ENCODE measurements around the gene SSTR1. TPM values are rescaled to one million over a fixed set of nuclear protein-coding genes. Genes with fewer than 3 reads are reported as not detected.

Gene SSTR1
- total and polyA plus RNA-seq, 2 of the 13 experiments (the other 11 are each of a cell fraction or from before 2014, with no cell fraction given) = 0.04 TPM

DNA sequence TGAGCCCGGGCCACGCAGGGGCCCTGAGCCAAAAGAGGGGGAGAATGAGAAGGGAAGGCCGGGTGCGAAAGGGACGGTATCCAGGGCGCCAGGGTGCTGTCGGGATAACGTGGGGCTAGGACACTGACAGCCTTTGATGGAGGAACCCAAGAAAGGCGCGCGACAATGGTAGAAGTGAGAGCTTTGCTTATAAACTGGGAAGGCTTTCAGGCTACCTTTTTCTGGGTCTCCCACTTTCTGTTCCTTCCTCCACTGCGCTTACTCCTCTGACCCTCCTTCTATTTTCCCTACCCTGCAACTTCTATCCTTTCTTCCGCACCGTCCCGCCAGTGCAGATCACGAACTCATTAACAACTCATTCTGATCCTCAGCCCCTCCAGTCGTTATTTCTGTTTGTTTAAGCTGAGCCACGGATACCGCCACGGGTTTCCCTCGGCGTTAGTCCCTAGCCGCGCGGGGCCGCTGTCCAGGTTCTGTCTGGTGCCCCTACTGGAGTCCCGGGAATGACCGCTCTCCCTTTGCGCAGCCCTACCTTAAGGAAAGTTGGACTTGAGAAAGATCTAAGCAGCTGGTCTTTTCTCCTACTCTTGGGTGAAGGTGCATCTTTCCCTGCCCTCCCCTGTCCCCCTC, 3.0 kb downstream of the SSTR1 start:
- no peak overlapping the region for H3K9ac ChIP-seq (ENCODE audit: insufficient read depth, low read depth, low read length)
- TF ChIP-seq TEAD2 (CRISPR knock-in tag; IDR thresholded peaks at IDR 0.05) = no peak
- no peak for TF ChIP-seq ZNF207 (IDR thresholded peaks at IDR 0.05; ENCODE audit: borderline replicate concordance)
- TF ChIP-seq RELA (CRISPR knock-in tag; IDR thresholded peaks at IDR 0.05) = no peak
- TF ChIP-seq ZBTB34 (CRISPR knock-in tag; IDR thresholded peaks at IDR 0.05) = no peak
- TF ChIP-seq, protein P1, sequence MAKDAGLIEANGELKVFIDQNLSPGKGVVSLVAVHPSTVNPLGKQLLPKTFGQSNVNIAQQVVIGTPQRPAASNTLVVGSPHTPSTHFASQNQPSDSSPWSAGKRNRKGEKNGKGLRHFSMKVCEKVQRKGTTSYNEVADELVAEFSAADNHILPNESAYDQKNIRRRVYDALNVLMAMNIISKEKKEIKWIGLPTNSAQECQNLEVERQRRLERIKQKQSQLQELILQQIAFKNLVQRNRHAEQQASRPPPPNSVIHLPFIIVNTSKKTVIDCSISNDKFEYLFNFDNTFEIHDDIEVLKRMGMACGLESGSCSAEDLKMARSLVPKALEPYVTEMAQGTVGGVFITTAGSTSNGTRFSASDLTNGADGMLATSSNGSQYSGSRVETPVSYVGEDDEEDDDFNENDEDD (CRISPR knock-in tag; IDR thresholded peaks at IDR 0.05; ENCODE audit: borderline replicate concordance) = no peak
- no peak for TF ChIP-seq ZNF136 (CRISPR knock-in tag; IDR thresholded peaks at IDR 0.05; ENCODE audit: low read depth)
- no peak for TF ChIP-seq MNT (IDR thresholded peaks at IDR 0.05)
- no peak for TF ChIP-seq SAP130 (CRISPR knock-in tag; IDR thresholded peaks at IDR 0.05; ENCODE audit: low read depth)
- TF ChIP-seq TAF1 (CRISPR knock-in tag; IDR thresholded peaks at IDR 0.05) = no peak
- TF ChIP-seq SMYD3 (CRISPR knock-in tag; IDR thresholded peaks at IDR 0.05) = no peak
- no peak for TF ChIP-seq AGO1 (IDR thresholded peaks at IDR 0.05; ENCODE audit: low read depth, low read length, poor library complexity, severe bottlenecking)
- ChIA-PET CTCF (ENCODE audit: low intra/inter-chr PET ratio, low total read pairs) (no interaction called here), POLR2A (no interaction called here)
- FAIRE-seq (no peak), DNase-seq (ENCODE audit: low spot score) (no peak), ATAC-seq (peak; percentile 11; the same call in 1 of the 3 replicates)
- in situ Hi-C loops (cut with HindIII; ENCODE audit: extremely low pct_ligation_motif_present, low pct_unique_long_range_greater_than_20kb) (no loop called here), intact Hi-C loops (cut with micrococcal nuclease; ENCODE audit: unreplicated experiment) (no loop called here)
- no peak overlapping the region for H3K4me3 ChIP-seq (replicated peaks in 1 of 3; ENCODE audit: insufficient read depth in 1 of 3, low read depth in 2 of 3, low read length in 3 of 3)
- no peak overlapping the region for H3K4me2 ChIP-seq (ENCODE audit: low read depth, low read length)
- H3K79me2 ChIP-seq (ENCODE audit: insufficient read depth, low read length) = no peaks in the 10 kb centered on the region
- BruUV-seq (replicated peaks) = no TSS peak
- H3K36me3 ChIP-seq (replicated peaks in 1 of 2; ENCODE audit: control insufficient read depth in 1 of 2, insufficient read depth in 2 of 2, low read length in 2 of 2) = no peaks in the 10 kb centered on the region
- 53% methylated on average over 29 of the region's 29 CpGs for WGBS (ENCODE audit: low lambda C conversion rate)
- peaks cover 15% of the 10 kb centered on the region for H3K4me1 ChIP-seq (ENCODE audit: insufficient read depth, low read length)
- no peak overlapping the region for H3K27ac ChIP-seq (ENCODE audit: extremely low read length, insufficient read depth, low read length)
- no peaks in the 10 kb centered on the region for H4K20me1 ChIP-seq (ENCODE audit: insufficient read depth, low read length)
- no peak overlapping the region for H2AFZ ChIP-seq (ENCODE audit: low read length)
- no peaks in the 10 kb centered on the region for H3K9me3 ChIP-seq (ENCODE audit: low read length)
- peaks cover 5 to 47% of the 10 kb centered on the region in 2 experiments for H3K27me3 ChIP-seq (ENCODE audit: control insufficient read depth in 1 of 2, insufficient read depth in 2 of 2, low read length in 2 of 2)

Data from HepG2 (cell line).